ENCODE results near the gene BCL2.

- no peak for TF ChIP-seq TEAD4 (IDR thresholded peaks at IDR 0.05)
- TF ChIP-seq RAD21 (IDR thresholded peaks at IDR 0.05; ENCODE audit: low read depth): no peak
- TF ChIP-seq EGR1 (IDR thresholded peaks at IDR 0.05): no peak
- TF ChIP-seq REST (IDR thresholded peaks at IDR 0.05; ENCODE audit: low read depth): no peak
- TF ChIP-seq CREB1 (IDR thresholded peaks at IDR 0.05; ENCODE audit: low read depth): no peak
- TF ChIP-seq USF1 (IDR thresholded peaks at IDR 0.05): no peak
These were observed 52.4 kb downstream of the BCL2 start for GRCh38 chr18:63266888-63267790.

All from Ishikawa (cell line).